HG02798 (cell line): ENCODE results near the gene IL37.

Experiments used
- ATAC-seq: cut with Tn5 transposase; IDR thresholded peaks from one replicate; pipeline ENCODE4 v1.9.1; 2021; ENCODE audit warnings: mild to moderate bottlenecking; ENCODE audit not compliant: unreplicated experiment, poor library complexity

IL37 gene

GRCh38 chr2:112910865-112911264 is at the start of gene IL37:
Gene IL37 (plus strand): TSS chr2:112911165. CDS start chr2:112913013, 1,848 bp downstream.
- no peak for ATAC-seq

- ATAC-seq = no peak
Observed at GRCh38 chr2:112864072-112864471, 46.9 kb upstream of the IL37 start.

GRCh38 chr2:112866128-112866835 is 44.7 kb upstream of the IL37 start:
- no peak for ATAC-seq

- no peak for ATAC-seq
Observed at GRCh38 chr2:112867701-112868631, 43.0 kb upstream of the IL37 start.

GRCh38 chr2:112869258-112869842 is 41.6 kb upstream of the IL37 start:
- ATAC-seq = no peak

- ATAC-seq = no peak
Observed at GRCh38 chr2:112870841-112871835, 39.8 kb upstream of the IL37 start.

GRCh38 chr2:112876257-112876970 is 34.6 kb upstream of the IL37 start:
- no peak for ATAC-seq

- ATAC-seq = no peak
Observed at GRCh38 chr2:112876971-112877361, 34.0 kb upstream of the IL37 start.

GRCh38 chr2:112877423-112877822 is 33.5 kb upstream of the IL37 start:
- ATAC-seq = no peak

GRCh38 chr2:112879491-112880041 is 31.4 kb upstream of the IL37 start:
- ATAC-seq = no peak

GRCh38 chr2:112880091-112880531 is 30.9 kb upstream of the IL37 start:
- ATAC-seq = no peak

- ATAC-seq = no peak
Observed at GRCh38 chr2:112880696-112881095, 30.3 kb upstream of the IL37 start.

GRCh38 chr2:112881217-112881985 is 29.6 kb upstream of the IL37 start:
- peak; percentile 68 for ATAC-seq

GRCh38 chr2:112883669-112884068 is 27.3 kb upstream of the IL37 start:
- no peak for ATAC-seq

GRCh38 chr2:112884869-112885505 is 26.0 kb upstream of the IL37 start:
- ATAC-seq = peak; percentile 80

- no peak for ATAC-seq
Observed at GRCh38 chr2:112885506-112885902, 25.5 kb upstream of the IL37 start.

GRCh38 chr2:112886291-112886690 is 24.7 kb upstream of the IL37 start:
- no peak for ATAC-seq
